Natural killer cell (primary cell): Measurements from ENCODE around the gene TBX6. TPM values are rescaled to one million over a fixed set of nuclear protein-coding genes. Genes with fewer than 3 reads are reported as not detected.

Experiments used
- ATAC-seq, 3 donors: fragments of 150-1000 bp in 2 of 3; fragments of 200-7000 bp in 1 of 3; cut with Tn5 transposase; 1 replicate in 1 of 3; 2 replicates in 2 of 3; pipeline ENCODE4 v1.10.0; 2021; ENCODE audit warnings: mild to moderate bottlenecking in 2 of 3, moderate library complexity in 2 of 3
- DNase-seq, 2 donors: peaks; one replicate each; pipeline versions ENCODE4 v3.0.0 to v3.0.0-alpha.2; 2013 to 2021; ENCODE audit warnings: mixed read lengths in 1 of 2
- H3K27ac ChIP-seq: one replicate; pipeline ENCODE4 v1.5.1; 2013; ENCODE audit warnings: mild to moderate bottlenecking, low read length
- H3K27me3 ChIP-seq: one replicate; pipeline ENCODE4 v1.6.1; 2013; ENCODE audit warnings: low read length; ENCODE audit not compliant: control insufficient read depth, insufficient read depth
- H3K36me3 ChIP-seq: one replicate; pipeline ENCODE4 v1.6.1; 2013; ENCODE audit warnings: low read length; ENCODE audit not compliant: control insufficient read depth, insufficient read depth
- H3K4me1 ChIP-seq: one replicate; pipeline ENCODE4 v1.6.1; 2013; ENCODE audit warnings: low read length; ENCODE audit not compliant: control insufficient read depth, insufficient read depth
- H3K4me3 ChIP-seq: one replicate; pipeline ENCODE4 v1.5.1; 2013; ENCODE audit warnings: low read length
- H3K9me3 ChIP-seq: one replicate; pipeline ENCODE4 v1.6.1; 2013; ENCODE audit warnings: low read length; ENCODE audit not compliant: control insufficient read depth, insufficient read depth
- H3K27ac Mint-ChIP-seq, 2 donors: one replicate each; pipeline ENCODE4 v1.8.0; 2022; ENCODE audit warnings: mild to moderate bottlenecking in 2 of 2, mixed read lengths in 2 of 2, moderate library complexity in 1 of 2
- H3K27me3 Mint-ChIP-seq, 2 donors: one replicate each; pipeline ENCODE4 v1.8.0; 2022; ENCODE audit warnings: low read depth in 2 of 2, mixed read lengths in 2 of 2
- H3K36me3 Mint-ChIP-seq: one replicate; pipeline ENCODE4 v1.8.0; 2022; ENCODE audit warnings: mixed read lengths
- H3K4me1 Mint-ChIP-seq, 2 donors: one replicate each; pipeline ENCODE4 v1.8.0; 2022; ENCODE audit warnings: mixed read lengths in 2 of 2
- H3K4me3 Mint-ChIP-seq: one replicate; pipeline ENCODE4 v1.8.0; 2022; ENCODE audit warnings: mild to moderate bottlenecking, moderate library complexity, mixed read lengths
- H3K9me3 Mint-ChIP-seq, 2 donors: one replicate each; pipeline ENCODE4 v1.8.0; 2022; ENCODE audit warnings: mixed read lengths in 2 of 2
- CTCF ChIP-seq: fragments of 200-600 bp; IDR thresholded peaks from one replicate; pipeline ENCODE4 v1.8.0; 2022; ENCODE audit warnings: antibody characterized with exemption
- WGBS: methylation state at CpG from one replicate; pipeline ENCODE4 v1.1.7; 2013; ENCODE audit warnings: missing lambda C conversion rate; ENCODE audit not compliant: insufficient coverage; 5-methylcytosine and 5-hydroxymethylcytosine counted together
- intact Hi-C: fragments of 100-400 bp; cut with micrococcal nuclease; formaldehyde crosslinking; loops from one replicate; pipeline ENCODE4 v1.14.2; 2022
- total RNA-seq, 4 donors: library from RNA; stranded (reverse); fragments of 120-200 nt in 1 of 4; gene quantifications; one replicate each; pipeline versions ENCODE4 v1.2.3 to v1.2.4, GENCODE V29; 2013 to 2022

TBX6 gene
- total RNA-seq, 3 donors from 2014 or later (not counting 1 experiment from before 2014, with no cell fraction given): 0.91 to 1.1 (median 0.98) TPM

DNA sequence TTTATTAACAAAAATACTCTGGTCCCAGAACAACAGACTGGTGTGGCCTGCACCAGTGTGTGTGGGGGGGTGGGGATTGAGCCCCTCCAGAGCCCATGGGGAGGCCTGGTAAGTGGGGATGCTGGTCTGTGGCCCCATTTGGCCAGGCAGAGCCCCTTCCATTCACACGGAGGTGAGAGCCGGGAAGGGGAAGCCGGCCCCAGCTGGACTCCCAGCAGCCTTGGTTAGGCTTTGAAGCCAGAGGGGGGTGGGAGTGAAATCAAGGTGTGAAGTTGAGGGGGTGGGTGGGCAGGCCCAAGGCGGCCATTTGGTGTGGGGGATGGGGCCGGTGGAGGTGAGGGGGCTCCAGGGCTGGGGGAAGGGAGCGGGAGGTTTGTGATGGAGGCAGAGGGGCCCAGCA, 5.9 kb downstream of the TBX6 start:
- TF ChIP-seq CTCF: no peak
- intact Hi-C loops: no loop called here
- peaks cover 44% of the 10 kb centered on the region for H3K36me3 ChIP-seq
- H3K27ac ChIP-seq: no peak overlapping the region
- 94% methylated on average over 6 of the region's 6 CpGs for WGBS
- no peaks in the 10 kb centered on the region for H3K27me3 Mint-ChIP-seq
- H3K9me3 ChIP-seq: no peaks in the 10 kb centered on the region
- no peaks in the 10 kb centered on the region for H3K9me3 Mint-ChIP-seq
- no peak overlapping the region for H3K27ac Mint-ChIP-seq
- DNase-seq (no peak), ATAC-seq (no peak)
- H3K4me1 Mint-ChIP-seq: peaks cover 0 to 16% of the 10 kb centered on the region in 2 donors
- no peaks in the 10 kb centered on the region for H3K36me3 Mint-ChIP-seq
- H3K27me3 ChIP-seq: no peaks in the 10 kb centered on the region
- H3K4me1 ChIP-seq: peaks cover 2% of the 10 kb centered on the region
- no peak overlapping the region for H3K4me3 Mint-ChIP-seq
- no peak overlapping the region for H3K4me3 ChIP-seq

GRCh38 chr16:30085247-30085646, 6.5 kb downstream of the TBX6 start:
- H3K27me3 Mint-ChIP-seq: no peaks in the 10 kb centered on the region
- H3K4me1 Mint-ChIP-seq: peaks cover 0 to 13% of the 10 kb centered on the region in 2 donors
- H3K4me3 ChIP-seq: no peak overlapping the region
- H3K9me3 ChIP-seq: no peaks in the 10 kb centered on the region
- DNase-seq: no peak
- H3K27ac Mint-ChIP-seq: no peak overlapping the region
- H3K36me3 Mint-ChIP-seq: no peaks in the 10 kb centered on the region
- 98% methylated on average over 3 of the region's 3 CpGs for WGBS
- intact Hi-C loops: no loop called here
- no peak overlapping the region for H3K4me3 Mint-ChIP-seq
- no peak overlapping the region for H3K27ac ChIP-seq
- TF ChIP-seq CTCF: no peak
- no peaks in the 10 kb centered on the region for H3K9me3 Mint-ChIP-seq
- H3K4me1 ChIP-seq: no peaks in the 10 kb centered on the region
- ATAC-seq: no peak
- peaks cover 46% of the 10 kb centered on the region for H3K36me3 ChIP-seq
- H3K27me3 ChIP-seq: no peaks in the 10 kb centered on the region

DNA sequence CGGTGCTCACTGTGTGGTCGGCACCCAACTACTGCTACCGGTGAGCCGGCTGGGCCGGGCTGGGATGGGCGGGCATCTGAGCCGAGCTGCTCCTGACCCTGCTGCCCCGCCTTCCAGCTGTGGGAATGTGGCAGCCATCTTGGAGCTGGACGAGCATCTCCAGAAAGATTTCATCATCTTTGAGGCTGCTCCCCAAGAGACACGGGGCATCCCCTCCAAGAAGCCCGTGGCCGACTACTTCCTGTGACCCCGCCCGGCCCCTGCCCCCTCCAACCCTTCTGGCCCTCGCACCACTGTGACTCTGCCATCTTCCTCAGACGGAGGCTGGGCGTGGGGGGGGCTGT, 6.9 kb downstream of the TBX6 start:
- Mint-ChIP-seq H3K36me3 (no peaks in the 10 kb centered on the region), H3K4me1 (peaks cover 0 to 14% of the 10 kb centered on the region in 2 donors)
- H3K36me3 ChIP-seq: peaks cover 50% of the 10 kb centered on the region

More for the DNA sequence above, 6.9 kb downstream of the TBX6 start:
- WGBS: 82% methylated on average over 17 of the region's 17 CpGs
- intact Hi-C loops: no loop called here
- Mint-ChIP-seq H3K27ac (no peak overlapping the region), H3K27me3 (no peaks in the 10 kb centered on the region), H3K9me3 (no peaks in the 10 kb centered on the region), H3K4me3 (no peak overlapping the region)
- no peak for TF ChIP-seq CTCF
- no peaks in the 10 kb centered on the region for H3K27me3 ChIP-seq
- DNase-seq (no peak), ATAC-seq (no peak)
- no peaks in the 10 kb centered on the region for H3K9me3 ChIP-seq
- no peak overlapping the region for H3K4me3 ChIP-seq
- no peak overlapping the region for H3K27ac ChIP-seq
- H3K4me1 ChIP-seq: no peaks in the 10 kb centered on the region
